Loucy (cell line): ENCODE data around the gene FAM20C.

Source experiments
- H2AFZ ChIP-seq: fragments of 200-600 bp; sonication (generic); 2 replicates; pipeline ENCODE4 v1.6.0; 2016; ENCODE audit warnings: antibody characterized with exemption, mild to moderate bottlenecking, low read length, moderate library complexity
- H3F3A ChIP-seq: fragments of 200-600 bp; 2 replicates; pipeline ENCODE4 v1.6.0; 2016; ENCODE audit warnings: antibody characterized with exemption, low read depth, mild to moderate bottlenecking
- H3K27me3 ChIP-seq: fragments of 200-600 bp; sonication (generic); 2 replicates; pipeline ENCODE4 v1.6.1; 2014; ENCODE audit warnings: low read length, mild to moderate bottlenecking; ENCODE audit not compliant: insufficient read depth, poor library complexity, severe bottlenecking
- H3K36me3 ChIP-seq: fragments of 200-600 bp; sonication (generic); 2 replicates; pipeline ENCODE4 v1.6.1; 2016; ENCODE audit warnings: low read length; ENCODE audit not compliant: insufficient read depth
- H3K4me1 ChIP-seq: fragments of 200-600 bp; sonication (generic); 2 replicates; pipeline ENCODE4 v1.5.1; 2014; ENCODE audit warnings: low read length, mild to moderate bottlenecking; ENCODE audit not compliant: insufficient read depth, poor library complexity, severe bottlenecking
- H3K4me2 ChIP-seq: fragments of 200-600 bp; sonication (generic); 2 replicates; pipeline ENCODE4 v1.6.0; 2014; ENCODE audit warnings: antibody characterized with exemption, low read length, low read depth, mild to moderate bottlenecking; ENCODE audit not compliant: poor library complexity, severe bottlenecking
- H3K4me3 ChIP-seq: fragments of 200-600 bp; sonication (generic); 2 replicates; pipeline ENCODE4 v1.5.1; 2014; ENCODE audit warnings: low read length, mild to moderate bottlenecking, mixed read lengths; ENCODE audit not compliant: poor library complexity, severe bottlenecking
- H3K79me2 ChIP-seq: fragments of 200-600 bp; sonication (generic); 2 replicates; pipeline ENCODE4 v1.6.1; 2014; ENCODE audit warnings: low read length; ENCODE audit not compliant: insufficient read depth
- H3K9ac ChIP-seq: fragments of 200-600 bp; sonication (generic); 2 replicates; pipeline ENCODE4 v1.6.0; 2014; ENCODE audit warnings: mild to moderate bottlenecking, low read depth, low read length, moderate library complexity; ENCODE audit not compliant: poor library complexity, severe bottlenecking
- H3K9me2 ChIP-seq: fragments of 200-600 bp; sonication (generic); replicated peaks from 2 replicates; pipeline ENCODE4 v1.6.1; 2016; ENCODE audit warnings: low read depth, low read length, mixed read lengths
- H3K9me3 ChIP-seq: fragments of 200-600 bp; sonication (generic); 2 replicates; pipeline ENCODE4 v1.6.1; 2014; ENCODE audit warnings: mild to moderate bottlenecking, antibody characterized with exemption, low read length, low read depth; ENCODE audit not compliant: insufficient read depth
- H4K20me1 ChIP-seq: fragments of 200-600 bp; sonication (generic); 2 replicates; pipeline ENCODE4 v1.6.0; 2014; ENCODE audit warnings: antibody characterized with exemption, low read length, mild to moderate bottlenecking; ENCODE audit not compliant: insufficient read depth, poor library complexity, severe bottlenecking
- EZH2phosphoT487 ChIP-seq: fragments of 200-600 bp; IDR thresholded peaks from 2 replicates; pipeline ENCODE4 v1.6.1; 2018; ENCODE audit warnings: antibody characterized with exemption, mild to moderate bottlenecking, moderate library complexity, borderline replicate concordance
- TF ChIP-seq, protein P1 (sequence below): fragments of 200-600 bp; sonication (generic); conservative IDR thresholded peaks from 2 replicates; pipeline ENCODE4 v1.5.1; 2014; ENCODE audit warnings: mild to moderate bottlenecking, antibody characterized with exemption, low read length

The FAM20C gene

DNA sequence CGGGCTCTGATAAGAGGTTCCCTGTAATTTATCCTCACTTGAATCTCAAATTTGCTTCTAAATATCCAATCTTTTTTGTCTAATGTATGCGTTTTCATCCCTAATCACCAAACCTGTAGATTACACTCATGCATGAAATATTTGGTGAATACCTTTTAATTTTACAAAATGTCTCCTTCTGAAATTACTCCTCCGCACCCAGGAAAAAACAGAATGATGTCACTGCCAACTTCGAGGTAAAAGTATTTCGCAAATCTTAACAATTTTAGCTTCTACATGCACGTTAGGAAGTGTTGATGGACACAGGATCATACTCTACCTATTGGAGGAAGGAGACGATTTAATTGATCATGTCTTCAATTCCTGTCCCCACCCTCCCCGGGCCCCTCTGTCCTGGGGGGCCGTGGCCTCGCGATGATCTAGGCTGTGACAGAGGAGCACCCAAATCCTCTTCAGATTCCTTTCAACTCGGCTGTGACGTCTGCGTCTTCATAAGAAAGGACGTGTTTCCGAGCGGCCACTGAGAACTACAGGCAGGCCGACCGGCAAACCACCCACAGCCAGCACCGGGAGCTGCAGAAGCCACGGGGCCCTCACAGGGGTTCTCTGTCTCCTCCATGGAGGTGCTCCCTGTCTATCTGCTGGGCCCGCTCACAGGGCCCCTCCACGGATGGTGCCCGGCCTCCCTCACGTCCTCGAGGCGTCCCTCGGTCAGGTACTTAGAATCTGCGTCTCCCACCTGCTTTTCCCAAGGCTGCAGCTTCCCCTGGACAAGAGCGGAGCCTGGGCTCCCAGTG, 8.7 kb upstream of the FAM20C start:
- Histone ChIP-seq H3K4me3 (no peak overlapping the region), H3K9me3 (no peaks in the 10 kb centered on the region), H3K79me2 (no peaks in the 10 kb centered on the region), H2AFZ (no peak overlapping the region), H3K9me2 (no peaks in the 10 kb centered on the region), H3K36me3 (no peaks in the 10 kb centered on the region), H3K4me1 (no peaks in the 10 kb centered on the region), H3K27me3 (no peaks in the 10 kb centered on the region), H4K20me1 (no peaks in the 10 kb centered on the region), H3K9ac (no peak overlapping the region), H3K4me2 (no peak overlapping the region), H3F3A (no peaks in the 10 kb centered on the region)
- TF ChIP-seq, protein P1, sequence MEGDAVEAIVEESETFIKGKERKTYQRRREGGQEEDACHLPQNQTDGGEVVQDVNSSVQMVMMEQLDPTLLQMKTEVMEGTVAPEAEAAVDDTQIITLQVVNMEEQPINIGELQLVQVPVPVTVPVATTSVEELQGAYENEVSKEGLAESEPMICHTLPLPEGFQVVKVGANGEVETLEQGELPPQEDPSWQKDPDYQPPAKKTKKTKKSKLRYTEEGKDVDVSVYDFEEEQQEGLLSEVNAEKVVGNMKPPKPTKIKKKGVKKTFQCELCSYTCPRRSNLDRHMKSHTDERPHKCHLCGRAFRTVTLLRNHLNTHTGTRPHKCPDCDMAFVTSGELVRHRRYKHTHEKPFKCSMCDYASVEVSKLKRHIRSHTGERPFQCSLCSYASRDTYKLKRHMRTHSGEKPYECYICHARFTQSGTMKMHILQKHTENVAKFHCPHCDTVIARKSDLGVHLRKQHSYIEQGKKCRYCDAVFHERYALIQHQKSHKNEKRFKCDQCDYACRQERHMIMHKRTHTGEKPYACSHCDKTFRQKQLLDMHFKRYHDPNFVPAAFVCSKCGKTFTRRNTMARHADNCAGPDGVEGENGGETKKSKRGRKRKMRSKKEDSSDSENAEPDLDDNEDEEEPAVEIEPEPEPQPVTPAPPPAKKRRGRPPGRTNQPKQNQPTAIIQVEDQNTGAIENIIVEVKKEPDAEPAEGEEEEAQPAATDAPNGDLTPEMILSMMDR, result no peak
- no peak for TF ChIP-seq EZH2phosphoT487

DNA sequence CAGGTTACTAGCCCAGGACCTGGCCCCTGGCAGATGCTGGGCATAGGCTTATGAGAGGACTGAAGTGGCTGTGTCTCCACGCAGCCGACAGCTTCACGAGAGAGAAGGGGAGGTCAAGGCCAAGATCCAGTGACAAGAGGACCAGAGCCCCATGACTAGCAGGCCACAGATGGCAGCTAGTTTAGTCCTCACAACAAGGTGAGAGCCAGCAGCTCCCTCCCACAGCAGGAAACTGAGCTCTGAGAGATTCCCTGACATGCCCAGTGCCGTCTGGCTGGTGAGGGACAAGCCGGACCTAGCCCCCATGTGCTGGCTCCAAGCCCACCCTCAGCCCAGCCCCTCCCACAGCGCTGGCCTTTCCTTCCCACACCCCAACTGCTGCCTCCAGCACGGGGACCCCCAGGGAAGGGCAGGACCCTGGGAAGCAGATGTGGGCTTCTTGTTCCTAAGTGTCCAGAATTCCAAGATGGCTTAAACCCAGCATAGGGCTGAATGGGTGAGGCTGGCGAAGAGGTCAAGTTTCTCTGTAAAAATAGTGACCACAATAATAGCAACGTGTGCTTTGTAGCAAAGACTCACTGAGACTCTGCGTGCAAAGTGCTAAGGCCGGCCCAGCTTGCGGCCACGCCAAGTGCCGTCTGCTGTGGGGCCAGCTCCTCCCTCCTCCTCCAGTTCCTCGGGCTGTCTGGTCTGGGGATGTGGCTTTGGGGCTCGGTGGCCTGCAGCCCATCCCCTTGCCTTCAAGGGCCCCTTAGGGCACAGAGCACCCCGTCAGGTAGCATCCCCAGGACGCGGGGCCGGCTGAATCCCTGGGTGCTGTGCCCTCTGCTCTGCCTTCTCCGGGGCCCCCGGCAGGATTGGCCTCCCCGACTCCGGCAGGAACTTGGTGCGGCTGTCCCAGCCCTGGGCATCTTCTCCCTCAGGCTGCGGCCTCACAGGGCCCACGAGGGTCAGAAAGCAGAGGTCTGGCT, 7.8 kb upstream of the FAM20C start:
- Histone ChIP-seq H3K9ac (no peak overlapping the region), H3K79me2 (no peaks in the 10 kb centered on the region), H3K36me3 (no peaks in the 10 kb centered on the region), H3F3A (no peaks in the 10 kb centered on the region), H3K27me3 (no peaks in the 10 kb centered on the region), H4K20me1 (no peaks in the 10 kb centered on the region), H3K4me1 (no peaks in the 10 kb centered on the region), H3K9me2 (no peaks in the 10 kb centered on the region), H3K4me3 (no peak overlapping the region), H2AFZ (no peak overlapping the region), H3K9me3 (no peaks in the 10 kb centered on the region), H3K4me2 (no peak overlapping the region)
- TF ChIP-seq EZH2phosphoT487, result no peak
- TF ChIP-seq, protein P1, result no peak

DNA sequence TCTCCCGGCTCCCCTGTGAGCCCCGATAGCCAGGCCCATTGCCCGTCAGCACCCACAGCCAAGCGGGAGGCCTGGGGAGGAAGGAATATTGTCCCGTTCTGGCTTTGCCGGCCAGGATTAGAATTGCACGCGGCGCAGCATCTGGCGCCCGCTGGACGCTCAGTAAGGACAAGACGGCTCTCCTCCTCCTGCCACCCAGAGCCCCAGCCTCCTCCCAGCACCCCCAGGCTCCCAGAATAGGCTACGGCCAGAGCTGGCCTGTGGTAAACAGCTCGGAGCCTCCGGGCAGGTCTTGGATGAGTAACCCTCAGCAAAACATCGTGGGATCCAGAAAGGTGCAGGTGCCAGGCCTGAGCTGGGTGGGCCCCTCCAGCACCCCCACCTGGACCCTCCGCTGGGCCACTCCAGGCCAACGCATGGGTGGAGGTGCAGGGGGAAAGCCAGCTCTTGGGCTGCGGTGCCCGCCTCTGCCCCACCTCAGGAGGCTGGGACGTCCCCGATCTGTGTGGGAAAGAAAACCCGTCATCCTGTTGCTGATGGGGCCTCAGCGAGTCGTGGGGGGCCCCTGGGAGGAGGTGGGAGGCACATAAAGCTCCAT, 5.8 kb upstream of the FAM20C start:
- Histone ChIP-seq H3K9ac (no peak overlapping the region), H3K4me2 (no peak overlapping the region), H3K36me3 (no peaks in the 10 kb centered on the region)

More for the DNA sequence above, 5.8 kb upstream of the FAM20C start:
- Histone ChIP-seq H3K4me1 (no peaks in the 10 kb centered on the region), H3F3A (no peaks in the 10 kb centered on the region), H2AFZ (no peak overlapping the region), H3K4me3 (no peak overlapping the region), H3K27me3 (no peaks in the 10 kb centered on the region), H3K9me3 (no peaks in the 10 kb centered on the region), H3K9me2 (no peaks in the 10 kb centered on the region), H3K79me2 (no peaks in the 10 kb centered on the region), H4K20me1 (no peaks in the 10 kb centered on the region)
- TF ChIP-seq EZH2phosphoT487, result no peak
- TF ChIP-seq, protein P1, result no peak
